ENCODE data around the gene POLD4.

The POLD4 gene

GRCh38 chr11:67314218-67314617 is 39.1 kb downstream of the POLD4 start:
- no peak for DNase-seq

DNA sequence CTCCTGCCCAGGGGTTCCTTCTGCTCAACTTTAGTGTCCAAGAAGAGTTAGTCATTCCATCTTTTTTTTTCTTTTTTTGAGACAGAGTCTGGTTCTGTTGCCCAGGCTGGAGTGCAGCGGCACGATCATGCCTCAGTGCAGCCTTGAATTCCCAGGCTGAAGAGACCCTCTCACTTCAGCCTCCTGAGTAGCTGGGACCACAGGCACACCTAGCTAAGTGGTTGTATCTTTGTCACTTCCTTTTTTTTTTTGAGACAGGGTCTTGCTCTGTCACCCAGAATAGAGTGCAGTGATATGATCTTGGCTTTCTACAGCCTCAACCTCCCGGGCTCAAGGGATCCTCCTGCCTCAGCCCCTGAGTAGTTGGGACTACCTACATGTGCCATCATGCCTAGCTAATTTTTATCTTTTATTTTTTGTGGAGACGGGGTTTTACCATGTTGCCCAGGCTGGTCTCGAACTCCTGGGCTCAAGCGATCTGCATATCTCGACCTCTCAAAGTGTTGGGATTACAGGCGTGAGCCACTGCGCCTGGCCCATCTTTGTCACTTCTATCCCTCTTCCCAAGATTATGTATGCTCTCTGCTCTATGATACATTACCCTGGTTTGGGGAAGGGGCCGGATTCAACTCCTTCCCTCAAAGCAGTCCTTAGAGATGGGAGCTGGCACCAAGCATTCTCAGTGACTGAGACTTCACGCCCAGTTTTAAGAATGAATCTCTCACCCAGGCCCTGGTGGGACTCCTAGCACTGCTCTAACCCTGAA is 40.0 kb downstream of the POLD4 start:
- DNase-seq = no peak

- DNase-seq = peak; percentile 44 to 53 (median 45)
Measured at GRCh38 chr11:67312187-67313021, 40.9 kb downstream of the POLD4 start.

DNA sequence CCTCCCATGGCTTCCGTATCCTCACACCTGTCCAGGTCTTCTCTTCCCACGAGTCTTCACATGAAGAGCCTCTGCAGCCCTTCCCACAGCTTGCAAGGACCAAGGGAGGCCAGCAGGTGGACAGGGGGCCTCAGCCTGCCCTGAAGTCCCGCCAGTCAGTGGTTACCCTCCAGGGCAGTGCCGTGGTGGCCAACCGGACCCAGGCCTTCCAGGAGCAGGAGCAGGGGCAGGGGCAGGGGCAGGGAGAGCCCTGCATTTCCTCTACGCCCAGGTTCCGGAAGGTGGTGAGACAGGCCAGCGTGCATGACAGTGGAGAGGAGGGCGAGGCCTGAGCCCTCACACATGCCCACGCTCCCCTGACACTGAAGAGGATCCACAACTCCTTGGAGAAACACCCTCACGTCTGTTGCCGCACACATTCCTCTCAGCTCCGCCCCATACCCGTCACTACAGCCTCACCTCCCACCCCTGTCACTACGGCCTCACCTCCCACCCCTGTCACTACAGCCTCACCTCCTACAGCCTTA is 41.7 kb downstream of the POLD4 start:
- no peak for DNase-seq

DNA sequence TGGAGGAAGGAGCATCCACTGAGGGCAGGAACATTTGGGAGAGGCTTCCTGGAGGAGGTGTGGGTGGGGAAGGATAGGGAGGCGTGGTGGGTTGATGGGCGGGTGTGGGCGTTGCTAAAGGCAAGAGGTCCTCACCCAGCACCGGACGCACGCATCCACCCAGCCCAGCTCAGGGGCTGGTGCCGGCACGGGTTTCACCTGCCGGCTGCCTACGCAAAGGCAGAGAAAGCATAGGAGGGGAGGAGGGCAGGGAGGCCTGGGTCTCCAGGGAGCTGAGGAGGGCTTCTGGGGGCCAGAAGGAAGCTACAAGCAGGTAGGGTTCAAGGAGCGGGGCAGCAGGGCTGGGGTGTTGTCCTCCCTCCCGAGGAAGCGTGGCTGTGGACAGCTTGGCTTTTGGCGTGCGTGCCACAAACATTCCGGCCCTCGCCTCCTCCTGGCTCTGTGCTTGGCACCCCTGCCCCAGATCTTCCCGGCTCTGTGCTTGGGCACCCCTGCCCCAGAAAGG is 42.2 kb downstream of the POLD4 start:
- no peak for DNase-seq

- no peak for DNase-seq
Measured at GRCh38 chr11:67310246-67311050, 42.9 kb downstream of the POLD4 start.

DNA sequence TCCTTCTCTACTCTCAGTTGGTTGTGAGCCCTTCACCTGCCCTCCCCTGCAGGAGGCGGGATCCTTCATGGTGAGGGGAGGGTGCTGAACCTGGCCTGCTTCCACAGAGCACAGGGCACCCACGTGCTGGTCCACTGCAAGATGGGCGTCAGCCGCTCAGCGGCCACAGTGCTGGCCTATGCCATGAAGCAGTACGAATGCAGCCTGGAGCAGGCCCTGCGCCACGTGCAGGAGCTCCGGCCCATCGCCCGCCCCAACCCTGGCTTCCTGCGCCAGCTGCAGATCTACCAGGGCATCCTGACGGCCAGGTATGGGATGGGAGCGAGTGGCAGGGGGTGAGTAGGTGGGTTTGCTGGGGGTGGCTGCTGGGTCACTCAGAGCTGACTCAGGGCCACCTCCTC is 43.7 kb downstream of the POLD4 start:
- no peak for DNase-seq

DNA sequence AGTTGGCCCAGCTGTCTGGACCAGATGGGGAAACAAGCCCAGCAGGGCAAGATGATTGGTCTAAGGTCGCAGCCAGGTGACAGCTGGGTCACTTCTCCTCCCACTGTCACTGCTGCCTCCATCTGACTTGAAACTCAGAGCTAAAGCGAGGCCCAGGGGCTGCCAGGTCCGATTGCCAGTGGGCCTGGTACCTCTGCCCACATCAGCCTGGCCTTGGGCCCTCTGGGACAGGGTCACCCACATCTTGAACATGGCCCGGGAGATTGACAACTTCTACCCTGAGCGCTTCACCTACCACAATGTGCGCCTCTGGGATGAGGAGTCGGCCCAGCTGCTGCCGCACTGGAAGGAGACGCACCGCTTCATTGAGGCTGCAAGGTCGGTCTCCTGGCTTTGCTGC is 44.2 kb downstream of the POLD4 start:
- no peak for DNase-seq

- no peak for DNase-seq
Measured at GRCh38 chr11:67308031-67308866, 45.1 kb downstream of the POLD4 start.

- DNase-seq = no peak
Measured at GRCh38 chr11:67307545-67308001, 45.8 kb downstream of the POLD4 start.

DNA sequence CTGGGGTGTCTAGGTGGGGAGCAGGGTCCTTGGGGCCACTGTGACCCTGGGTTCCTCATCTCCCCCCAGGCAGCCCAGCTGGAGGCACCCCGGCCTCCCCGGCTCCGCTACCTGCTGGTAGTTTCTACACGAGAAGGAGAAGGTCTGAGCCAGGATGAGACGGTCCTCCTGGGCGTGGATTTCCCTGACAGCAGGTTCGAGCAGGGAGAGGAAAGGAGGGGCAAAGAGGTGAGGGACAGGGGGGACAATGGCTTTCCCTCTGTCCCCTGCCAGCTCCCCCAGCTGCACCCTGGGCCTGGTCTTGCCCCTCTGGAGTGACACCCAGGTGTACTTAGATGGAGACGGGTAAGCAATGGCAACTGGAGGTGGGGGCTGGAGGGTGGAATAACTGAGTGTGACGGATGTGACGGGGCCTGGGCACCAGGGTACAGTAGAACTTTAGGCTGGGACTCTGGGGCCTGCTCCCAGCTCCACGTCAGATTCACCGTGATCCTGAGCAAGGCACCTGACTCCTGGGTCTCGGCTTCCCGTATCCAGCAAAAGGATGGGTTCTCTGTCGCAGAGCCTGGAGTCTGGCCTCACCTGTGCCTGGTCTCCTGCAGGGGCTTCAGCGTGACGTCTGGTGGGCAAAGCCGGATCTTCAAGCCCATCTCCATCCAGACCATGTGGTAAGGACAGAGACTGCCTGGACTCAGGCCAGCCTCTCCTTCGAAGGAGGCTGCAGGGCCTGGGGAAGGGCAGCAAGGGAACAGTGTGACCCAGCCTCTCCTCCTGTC is 46.4 kb downstream of the POLD4 start:
- DNase-seq = no peak

GRCh38 chr11:67304511-67305113 is 48.7 kb downstream of the POLD4 start:
- DNase-seq = no peak

DNA sequence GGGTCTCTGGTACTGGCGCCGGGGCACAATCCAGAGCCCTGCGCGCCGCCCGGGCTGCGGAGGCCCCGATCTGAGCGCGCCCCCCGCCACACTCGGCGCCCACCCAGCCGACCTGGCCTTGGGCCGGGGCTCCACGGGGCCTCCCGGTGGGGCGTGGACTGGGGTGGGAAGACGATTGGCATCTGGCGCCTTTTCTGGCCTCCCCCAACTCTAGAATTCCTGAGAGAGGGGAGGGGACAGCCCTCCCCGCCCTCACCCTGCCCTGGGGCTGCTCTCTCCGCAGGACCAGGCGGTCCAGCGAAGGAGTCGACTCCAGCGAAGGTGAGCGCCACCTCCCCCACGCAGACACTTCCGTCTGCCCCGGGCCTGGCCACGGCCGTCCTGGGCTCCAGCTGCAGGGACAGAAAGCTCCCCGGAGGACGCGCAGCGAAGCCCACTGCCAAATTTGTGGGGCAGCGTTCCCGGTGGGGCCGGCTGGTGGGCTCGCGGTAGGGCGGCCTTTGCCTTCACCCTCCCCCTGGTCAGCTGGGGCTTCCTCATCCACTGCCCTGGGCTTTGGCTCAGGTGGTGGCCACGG is 49.4 kb downstream of the POLD4 start:
- DNase-seq = peak in 1 of 3 donors; percentile 38

DNA sequence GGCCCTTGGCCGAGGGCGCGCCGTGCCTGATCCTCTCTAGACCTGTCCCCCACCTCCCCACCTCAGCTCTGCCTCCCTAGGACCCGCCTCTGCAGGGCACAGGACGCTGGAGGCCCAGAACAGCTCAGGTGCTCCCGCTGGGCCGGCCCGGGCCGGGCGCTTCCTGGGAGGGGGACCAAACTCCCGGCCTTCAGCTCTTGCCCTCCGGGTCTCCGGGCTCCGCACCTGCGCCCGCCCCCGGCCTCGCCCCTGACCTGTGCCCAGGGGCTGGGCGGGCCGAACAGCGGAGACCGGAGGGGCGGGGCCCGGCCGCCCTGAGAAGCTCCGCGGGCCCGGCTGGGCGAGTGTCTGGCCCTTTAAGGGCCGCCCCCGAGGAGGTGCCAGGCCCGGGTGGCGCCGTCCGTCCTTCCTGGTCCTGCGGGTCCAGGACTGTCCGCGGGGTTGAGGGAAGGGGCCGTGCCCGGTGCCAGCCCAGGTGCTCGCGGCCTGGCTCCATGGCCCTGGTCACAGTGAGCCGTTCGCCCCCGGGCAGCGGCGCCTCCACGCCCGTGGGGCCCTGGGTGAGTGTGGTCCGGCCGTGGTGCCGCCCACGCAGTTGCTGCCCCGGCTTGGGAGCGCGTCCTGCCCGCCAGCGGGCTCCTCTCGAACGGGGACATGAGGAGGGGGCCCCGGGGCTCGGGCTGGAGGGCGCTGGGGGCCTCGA is 50.1 kb downstream of the POLD4 start, which contains the start of gene SSH3:
TSS of gene SSH3 (plus strand) at position 399 of the 703 bp plus-strand sequence. CDS start at position 495, 96 bp downstream.
- DNase-seq = peak; percentile 59 to 84 (median 71)

DNA sequence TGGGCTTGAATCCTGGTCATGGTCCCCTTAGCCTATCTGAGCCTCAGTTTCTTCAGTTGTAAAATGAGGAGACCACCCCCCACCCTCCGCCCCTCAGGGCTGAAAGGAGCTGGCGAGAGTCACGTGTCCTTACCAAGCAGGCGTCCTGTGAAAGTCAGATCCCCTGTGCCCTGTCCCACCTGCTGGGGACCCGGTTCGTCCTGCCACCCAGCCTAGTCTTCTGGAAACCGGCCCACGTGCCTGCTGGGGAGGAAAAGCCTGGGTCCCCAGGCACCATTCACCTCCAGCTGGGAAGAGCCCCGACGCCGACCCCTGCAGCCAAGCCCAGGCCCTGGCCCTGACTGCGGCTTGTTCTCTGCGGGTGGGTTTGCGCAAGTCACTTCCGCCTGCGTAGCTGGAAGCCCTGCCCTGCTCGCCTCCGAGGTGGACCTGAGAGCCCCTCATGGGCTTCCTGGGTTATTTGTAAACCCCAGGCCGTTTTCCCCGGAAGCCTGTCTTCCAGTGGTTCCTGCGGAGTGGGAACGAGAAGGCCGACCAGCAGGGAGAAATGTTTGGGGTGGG is 50.7 kb downstream of the POLD4 start:
- peak; percentile 48 to 64 (median 50) for DNase-seq

DNA sequence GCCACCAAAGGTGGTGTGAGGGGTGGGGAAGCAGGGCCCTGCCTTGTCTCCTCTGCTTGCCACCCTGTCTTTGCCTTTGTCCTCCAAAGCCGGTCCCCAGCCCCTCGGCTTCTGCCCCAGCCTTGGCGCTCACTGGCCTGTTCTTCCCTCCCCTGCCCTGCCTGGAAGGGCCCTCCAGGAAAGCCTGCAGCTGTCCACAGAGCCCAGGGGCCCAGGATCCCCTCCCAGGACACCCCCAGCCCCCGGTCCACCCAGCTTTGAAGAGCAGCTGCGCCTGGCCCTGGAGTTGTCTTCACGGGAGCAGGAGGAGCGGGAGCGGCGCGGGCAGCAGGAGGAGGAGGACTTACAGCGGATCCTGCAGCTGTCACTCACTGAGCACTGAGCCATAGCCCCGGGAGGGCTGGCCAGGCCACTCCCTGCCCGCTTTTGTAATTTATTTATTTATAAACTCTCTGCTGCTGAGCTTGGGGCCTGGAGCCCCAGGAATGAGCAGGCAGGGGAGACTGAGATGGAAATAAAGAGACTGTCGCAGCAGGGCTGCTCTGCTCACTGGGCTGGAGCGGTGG is 51.3 kb downstream of the POLD4 start:
- DNase-seq = peak; percentile 45 to 60 (median 56)

DNA sequence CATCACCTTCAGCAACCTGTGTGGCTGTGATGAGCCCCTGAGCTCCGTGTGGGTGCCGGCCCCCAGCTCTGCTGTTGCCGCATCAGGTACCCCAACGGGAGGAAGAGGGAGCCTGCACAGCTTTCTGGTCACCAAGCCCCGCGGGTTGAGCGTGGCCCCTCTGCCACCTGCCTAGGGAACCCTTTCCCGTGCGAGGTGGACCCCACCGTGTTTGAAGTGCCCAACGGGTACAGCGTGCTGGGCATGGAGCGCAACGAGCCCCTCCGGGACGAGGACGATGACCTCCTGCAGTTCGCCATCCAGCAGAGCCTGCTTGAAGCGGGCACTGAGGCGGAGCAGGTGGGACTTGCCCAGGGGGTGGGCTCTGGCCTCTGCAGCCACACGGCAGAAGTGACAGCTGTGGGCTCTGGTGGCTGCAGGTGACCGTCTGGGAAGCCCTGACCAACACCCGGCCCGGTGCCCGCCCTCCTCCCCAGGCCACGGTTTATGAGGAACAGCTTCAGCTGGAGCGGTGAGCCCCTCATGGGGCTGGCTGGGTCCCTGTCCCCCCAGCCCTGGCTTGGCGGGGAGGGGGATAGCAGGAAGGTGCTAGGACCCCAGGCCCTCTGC is 51.9 kb downstream of the POLD4 start:
- DNase-seq = no peak

Data from suppressor macrophage treated with lipopolysaccharide for 1 hour (primary cell).